ENCODE results near the gene SYK.

SYK gene

GRCh38 chr9:90825586-90825985, 24.0 kb downstream of the SYK start:
- TF ChIP-seq CTCF (IDR thresholded peaks at IDR 0.05), result no peak

- no peak for TF ChIP-seq CTCF (IDR thresholded peaks at IDR 0.05)
Observed at GRCh38 chr9:90826326-90827020, 24.9 kb downstream of the SYK start.

- TF ChIP-seq CTCF (IDR thresholded peaks at IDR 0.05), result no peak
Observed at GRCh38 chr9:90827181-90827871, 25.7 kb downstream of the SYK start.

GRCh38 chr9:90830051-90830450, 28.4 kb downstream of the SYK start:
- TF ChIP-seq CTCF (IDR thresholded peaks at IDR 0.05), result no peak

GRCh38 chr9:90830977-90831376, 29.4 kb downstream of the SYK start:
- TF ChIP-seq CTCF (IDR thresholded peaks at IDR 0.05), result no peak

GRCh38 chr9:90832261-90832660, 30.6 kb downstream of the SYK start:
- no peak for TF ChIP-seq CTCF (IDR thresholded peaks at IDR 0.05)

GRCh38 chr9:90834828-90835595, 33.4 kb downstream of the SYK start:
- no peak for TF ChIP-seq CTCF (IDR thresholded peaks at IDR 0.05)

All from LNCAP (cell line).